OCI-LY7 (cell line): ENCODE results near the gene KLHL6.

ENCODE experiments used
- CTCF ChIP-seq: fragments of 200-600 bp; sonication (generic); conservative IDR thresholded peaks from 2 replicates; pipeline ENCODE4 v1.5.1; 2014; ENCODE audit warnings: mild to moderate bottlenecking, antibody characterized with exemption, low read length, moderate library complexity, mixed read lengths
- EZH2phosphoT487 ChIP-seq: fragments of 200-600 bp; sonication (generic); IDR thresholded peaks from 2 replicates; pipeline ENCODE4 v1.6.1; 2018; ENCODE audit warnings: low read depth, borderline replicate concordance, mild to moderate bottlenecking, mixed run types, antibody characterized with exemption, low read length, moderate library complexity, mixed read lengths

- TF ChIP-seq CTCF = peak; percentile 58
- TF ChIP-seq EZH2phosphoT487 = no peak
These were observed 14.3 kb downstream of the KLHL6 start for GRCh38 chr3:183541235-183541655.
